HG02884 (cell line): Measurements from ENCODE around the gene PACRG.
A peak's percentile ranks its signal among the peaks of the same experiment; 100 is the strongest.
"Not testable (repeated sequence)": the region's sequence is repeated elsewhere in the genome, so short reads cannot be mapped to it uniquely, and the experiment has no call there.

Experiments used
- ATAC-seq: cut with Tn5 transposase; IDR thresholded peaks from one replicate; pipeline ENCODE4 v1.9.1; 2021; ENCODE audit warnings: mild to moderate bottlenecking, moderate library complexity; ENCODE audit not compliant: unreplicated experiment

The PACRG gene

DNA sequence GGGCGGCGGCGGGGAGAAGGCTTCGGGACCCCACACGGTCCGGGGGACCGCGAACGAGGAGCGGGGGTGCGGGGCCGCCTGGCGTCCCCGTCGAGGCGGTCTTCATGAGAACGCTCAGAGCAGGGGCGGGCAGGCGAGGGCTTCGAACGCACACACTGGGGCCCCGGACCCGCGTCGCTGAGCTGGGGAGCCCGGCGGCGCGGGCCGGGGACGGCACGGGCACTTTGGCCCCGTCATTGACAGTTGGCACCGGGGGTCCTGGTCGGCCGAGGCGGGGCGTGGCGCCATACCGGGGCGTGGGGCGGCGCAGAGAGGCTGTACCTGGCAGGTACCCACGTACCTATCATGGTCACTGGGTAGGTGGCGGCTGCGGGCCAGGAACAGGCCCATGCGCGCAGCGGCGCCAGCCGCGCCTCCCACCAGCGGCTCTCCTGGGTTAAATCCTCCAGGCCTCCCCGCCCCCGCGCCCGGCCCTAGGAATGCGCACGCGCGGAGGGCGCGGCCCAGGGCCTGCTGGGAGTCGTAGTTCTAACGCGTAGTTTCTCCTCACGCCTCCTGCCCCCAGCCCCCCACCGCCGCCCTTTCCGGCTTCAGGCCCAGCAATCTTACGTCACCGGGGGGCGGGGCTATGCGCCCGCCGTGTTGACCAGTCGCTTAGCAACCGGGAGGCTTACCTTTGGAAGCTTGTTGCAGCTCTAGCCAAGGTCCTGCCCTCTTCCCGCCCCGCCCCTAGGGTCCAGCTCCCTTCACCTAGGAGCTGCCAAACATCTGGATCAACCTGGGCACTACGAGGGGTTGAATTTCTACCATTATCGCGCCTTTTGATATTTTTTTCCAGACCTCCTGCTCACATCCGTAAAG lies at the start of gene PACRG, which contains the start of gene PRKN:
TSS of gene PACRG (plus strand) at position 653 of the 861 bp plus-strand sequence.
TSS of gene PRKN (minus strand) at position 445 of the 861 bp plus-strand sequence.
- ATAC-seq = peak; percentile 97

DNA sequence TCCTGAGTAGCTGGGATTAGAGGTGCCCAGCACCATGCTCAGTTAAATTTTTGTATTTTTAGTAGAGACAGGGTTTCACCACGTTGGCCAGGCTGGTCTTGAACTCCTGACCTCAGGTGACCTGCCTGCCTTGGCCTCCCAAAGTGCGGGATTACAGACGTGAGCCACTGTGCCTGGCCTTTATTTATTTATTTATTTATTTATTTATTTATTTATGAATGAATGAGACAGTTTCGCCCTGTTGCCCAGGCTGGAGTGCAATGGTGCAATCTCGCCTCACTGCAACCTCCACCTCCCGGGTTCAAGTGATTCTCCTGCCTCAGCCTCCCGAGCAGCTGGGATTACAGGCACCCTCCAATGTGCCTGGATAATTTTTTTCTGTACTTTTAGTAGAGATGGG lies 48.9 kb upstream of the PACRG start:
- ATAC-seq = not testable (repeated sequence)

DNA sequence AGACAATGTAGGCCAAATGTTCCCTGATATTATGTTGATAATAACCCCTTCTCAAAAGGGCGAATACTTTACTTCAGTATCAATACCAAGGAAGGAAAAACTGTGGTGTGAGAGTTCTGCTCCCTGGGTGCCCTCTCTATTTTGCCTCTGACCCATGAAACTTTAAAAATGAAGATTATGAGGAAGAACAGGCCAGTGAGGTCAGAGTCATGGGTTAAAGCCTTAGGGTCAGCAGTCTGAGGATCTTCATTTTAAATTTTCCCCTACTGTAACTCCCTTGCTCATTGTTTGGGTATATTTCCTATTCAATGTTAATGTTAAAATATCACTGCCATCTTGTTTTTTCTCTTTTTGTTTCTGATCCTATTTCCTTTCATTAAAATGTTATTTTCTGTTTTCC lies 48.1 kb upstream of the PACRG start:
- no peak for ATAC-seq

DNA sequence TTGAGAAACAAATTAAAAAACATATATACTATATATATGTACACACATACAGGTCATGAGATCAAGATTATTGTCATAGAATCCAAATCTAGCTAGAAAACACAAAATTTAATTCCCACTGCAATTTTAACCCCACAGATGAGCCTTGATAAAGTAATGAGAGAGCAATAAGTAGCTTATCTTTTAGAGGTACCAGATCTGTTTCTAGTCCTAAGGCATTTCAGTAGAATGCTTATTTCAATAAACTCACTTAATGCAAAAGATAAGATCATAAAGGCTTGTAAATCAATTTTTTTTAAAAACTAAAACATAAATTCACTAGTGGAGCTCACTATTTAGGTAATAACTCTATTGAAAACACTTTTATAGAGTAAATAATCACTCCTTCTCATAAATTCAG lies 47.4 kb upstream of the PACRG start:
- ATAC-seq = no peak

DNA sequence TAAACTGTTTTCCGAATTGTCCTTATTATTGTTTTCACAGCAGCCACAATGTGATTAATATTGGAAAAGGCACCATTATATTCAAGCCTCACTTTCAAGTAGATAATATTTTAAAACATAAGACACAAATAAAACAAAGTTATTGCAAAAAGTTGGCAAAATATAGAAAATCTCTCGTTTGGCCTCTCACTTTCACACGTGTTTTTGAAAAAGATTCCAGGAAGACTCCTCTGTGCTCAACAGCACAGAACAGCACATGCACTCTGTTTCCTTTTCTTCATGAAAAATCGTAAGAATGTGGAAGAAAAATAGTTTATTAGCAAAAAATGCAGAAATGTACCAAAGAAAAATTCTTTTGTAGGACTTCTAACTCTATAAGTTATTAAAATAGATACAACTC lies 46.9 kb upstream of the PACRG start:
- no peak for ATAC-seq

DNA sequence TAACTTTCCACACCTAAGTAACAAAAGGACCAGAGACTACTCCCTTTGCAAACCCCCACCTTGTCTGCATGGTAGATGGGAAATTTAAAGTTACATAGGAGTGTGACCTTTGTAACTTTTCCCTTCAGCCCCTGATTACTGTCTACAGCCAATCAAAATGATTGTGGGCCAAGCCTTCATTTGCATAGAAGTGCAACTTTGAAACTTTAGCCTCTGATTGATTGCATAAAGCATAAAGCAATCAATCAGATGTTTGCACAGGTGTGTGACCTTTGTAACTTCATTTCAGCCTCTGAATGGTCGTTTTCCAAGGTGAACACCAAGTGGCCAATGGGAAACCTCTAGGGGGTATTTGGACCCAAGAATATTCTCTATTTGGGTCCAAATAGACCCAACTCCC lies 46.3 kb upstream of the PACRG start:
- no peak for ATAC-seq

DNA sequence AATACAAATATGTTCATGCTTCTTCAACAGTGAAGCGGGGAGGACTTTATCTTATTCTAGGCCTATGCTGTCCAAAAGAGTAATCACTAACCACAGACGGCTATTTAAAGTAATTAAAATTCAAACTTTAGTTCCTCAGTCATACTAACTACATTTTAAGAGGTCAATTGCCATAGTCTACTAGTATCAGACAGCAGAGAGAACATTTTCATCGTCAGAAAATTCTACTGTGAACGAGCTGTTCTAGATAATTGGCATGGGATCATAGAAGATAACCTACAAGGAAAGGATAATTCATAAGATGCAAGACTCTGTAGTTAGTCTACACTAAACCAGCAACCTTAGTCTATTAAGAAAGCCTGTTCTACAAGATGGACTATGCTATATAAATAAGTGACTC lies 44.6 kb upstream of the PACRG start:
- ATAC-seq = no peak

DNA sequence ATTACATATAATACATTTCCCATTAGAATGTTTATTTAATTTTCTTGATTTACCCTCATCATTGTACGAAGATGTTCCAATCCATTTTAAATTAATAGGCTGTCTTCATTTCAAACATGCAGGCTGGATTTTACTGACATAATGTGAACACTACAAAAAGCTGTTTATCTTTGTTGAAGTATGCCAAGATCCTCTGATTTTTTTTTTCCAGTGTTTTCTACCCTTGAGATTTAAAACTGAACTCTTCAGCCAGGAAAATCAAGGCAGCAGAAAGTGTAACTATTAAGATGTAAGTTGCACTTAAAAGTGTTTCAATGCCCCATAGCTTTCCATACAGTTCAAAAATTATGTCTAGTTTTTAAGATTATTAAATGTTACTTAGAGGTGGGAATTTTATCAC lies 43.7 kb upstream of the PACRG start:
- ATAC-seq = no peak

DNA sequence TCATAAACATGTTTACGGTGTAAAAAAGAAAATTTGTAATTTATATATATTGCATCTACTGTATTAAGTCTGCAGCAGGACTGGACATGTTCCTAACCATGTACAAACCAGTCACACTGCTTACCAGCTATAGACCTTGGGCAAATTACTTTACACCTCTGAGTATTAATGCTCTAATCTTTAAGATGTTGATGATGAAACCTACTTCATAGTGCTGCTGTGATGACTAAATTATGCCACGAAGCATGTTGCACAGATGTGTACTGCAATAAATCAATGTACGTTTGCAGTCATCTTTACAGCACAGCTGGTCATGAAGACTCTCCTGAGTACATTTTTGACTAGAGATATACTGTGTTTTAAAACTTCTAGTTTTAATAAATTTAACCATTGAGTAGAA lies 42.8 kb upstream of the PACRG start:
- no peak for ATAC-seq

DNA sequence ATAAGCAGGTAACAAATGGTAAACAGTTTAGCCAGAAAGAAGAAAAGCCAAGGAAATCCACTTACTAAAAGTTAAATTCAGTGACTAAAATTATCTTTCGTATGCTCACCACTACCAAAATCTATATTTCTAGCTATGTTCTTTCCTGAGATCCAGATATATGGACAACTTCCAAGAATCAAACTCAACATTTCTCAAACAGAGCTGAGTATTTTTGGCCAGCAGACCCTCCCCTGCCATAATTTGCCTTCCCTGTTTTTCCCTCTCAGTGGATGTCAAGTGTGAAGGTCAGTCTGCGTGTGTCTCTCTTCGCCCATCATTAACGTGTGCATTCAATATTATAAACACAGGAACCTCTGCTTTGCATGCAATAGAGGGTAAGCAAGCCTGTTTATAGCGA lies 42.2 kb upstream of the PACRG start:
- ATAC-seq = no peak

DNA sequence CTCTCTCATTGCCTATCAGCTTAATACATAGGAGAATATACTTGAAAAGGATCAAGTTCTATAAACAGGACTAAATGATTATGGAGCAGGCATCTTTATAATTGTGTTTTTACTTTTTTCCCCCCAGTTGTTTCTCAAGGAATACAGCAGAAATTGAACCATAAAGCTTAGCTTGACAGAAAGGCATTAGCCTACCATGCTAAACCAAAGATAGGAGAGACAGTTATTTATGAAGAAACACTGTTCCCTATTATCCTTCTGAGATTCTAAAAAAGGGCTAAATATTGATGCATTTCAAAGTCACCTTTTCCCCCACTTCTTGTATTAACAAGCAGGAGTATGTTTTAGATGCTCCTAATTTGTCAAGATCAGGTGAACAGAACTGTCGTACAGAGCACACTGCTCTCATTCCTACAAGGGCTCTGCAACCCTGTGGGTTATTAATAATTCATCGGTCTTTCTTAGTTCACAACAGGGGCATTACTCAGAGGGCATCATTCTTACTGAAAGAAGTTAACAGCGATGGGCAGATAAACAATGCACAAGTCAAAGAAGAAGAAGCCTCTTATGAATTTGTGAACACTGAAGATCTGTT lies 38.9 kb upstream of the PACRG start:
- no peak for ATAC-seq

DNA sequence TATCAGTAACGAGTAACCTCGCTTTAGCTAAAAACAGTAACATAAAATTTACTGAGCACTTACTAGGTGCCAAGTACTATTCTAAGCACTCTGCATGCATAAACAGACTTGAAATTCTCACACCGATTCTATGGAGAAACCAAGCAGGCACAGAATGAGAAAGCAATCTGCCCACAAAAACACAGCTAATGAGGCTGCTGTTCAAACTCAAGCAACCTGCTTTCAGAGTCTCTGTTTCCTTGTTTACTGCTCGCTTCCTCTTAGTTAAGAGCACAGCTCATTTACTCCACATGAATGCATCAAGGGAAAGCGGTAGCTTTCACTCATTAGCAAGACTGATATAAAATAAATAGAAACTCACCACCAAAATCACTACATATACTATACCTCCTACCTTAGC lies 37.6 kb upstream of the PACRG start:
- ATAC-seq = no peak

DNA sequence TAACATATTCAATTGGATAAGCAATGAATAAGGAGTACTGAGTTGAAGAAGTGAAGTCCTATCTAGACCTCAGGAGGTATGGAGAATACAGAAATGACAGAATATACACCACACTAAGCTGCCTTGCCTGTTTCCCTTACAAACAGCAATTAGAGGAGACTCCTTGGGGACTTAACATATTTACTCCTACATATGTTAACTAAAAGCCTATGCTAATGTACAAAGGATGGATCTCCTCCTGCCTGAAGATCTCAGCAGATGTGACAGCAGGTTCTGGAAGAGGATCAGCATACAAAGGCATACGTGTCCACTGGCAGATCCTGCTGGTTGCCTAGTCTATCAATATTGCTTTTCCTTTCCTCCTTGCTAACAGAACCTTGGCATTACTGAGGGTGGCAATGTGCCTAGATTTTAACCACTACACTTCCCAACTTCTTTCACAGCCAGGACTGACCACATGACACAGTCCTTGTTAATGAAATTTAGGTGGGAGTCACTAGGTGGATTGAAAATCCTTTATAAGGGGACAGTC lies 29.8 kb upstream of the PACRG start:
- no peak for ATAC-seq

DNA sequence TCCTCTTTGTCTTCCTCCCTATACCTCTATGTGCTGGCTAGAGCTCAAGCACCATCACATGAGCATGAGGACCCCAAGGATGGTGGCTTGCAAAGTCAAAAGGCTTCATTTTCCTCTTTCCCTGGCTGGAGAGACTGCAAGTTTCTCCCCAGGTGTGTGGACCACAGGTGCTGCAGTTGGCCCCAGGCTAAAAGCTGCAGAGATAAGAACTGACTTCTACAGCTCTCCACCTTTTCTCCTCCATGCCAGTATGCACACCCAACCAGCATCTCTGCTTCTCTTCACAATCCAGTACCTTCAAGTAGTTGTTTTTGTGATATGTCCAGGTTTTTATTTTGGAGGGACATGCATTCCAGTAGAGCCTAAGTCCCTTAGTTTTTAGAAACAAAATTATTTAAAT lies 29.3 kb upstream of the PACRG start:
- ATAC-seq = no peak

DNA sequence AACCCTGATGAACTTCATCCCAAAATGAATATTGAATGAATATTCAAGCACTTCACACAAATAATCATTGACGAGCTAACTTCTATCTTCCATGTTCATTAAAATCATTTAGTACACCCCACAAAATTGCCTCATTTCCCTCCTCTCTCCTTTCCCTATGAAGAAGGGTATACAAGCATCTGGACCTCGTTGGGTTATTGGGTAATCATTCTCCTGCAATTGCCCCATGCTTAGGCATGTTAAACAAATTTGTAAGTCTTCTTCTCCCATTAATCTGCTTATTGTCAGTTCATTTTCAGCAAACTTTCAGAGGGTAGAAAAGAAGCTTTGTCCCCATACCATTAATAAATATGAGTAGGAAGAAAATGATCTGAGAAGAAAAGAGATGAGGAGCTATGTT lies 27.8 kb upstream of the PACRG start:
- ATAC-seq = no peak

DNA sequence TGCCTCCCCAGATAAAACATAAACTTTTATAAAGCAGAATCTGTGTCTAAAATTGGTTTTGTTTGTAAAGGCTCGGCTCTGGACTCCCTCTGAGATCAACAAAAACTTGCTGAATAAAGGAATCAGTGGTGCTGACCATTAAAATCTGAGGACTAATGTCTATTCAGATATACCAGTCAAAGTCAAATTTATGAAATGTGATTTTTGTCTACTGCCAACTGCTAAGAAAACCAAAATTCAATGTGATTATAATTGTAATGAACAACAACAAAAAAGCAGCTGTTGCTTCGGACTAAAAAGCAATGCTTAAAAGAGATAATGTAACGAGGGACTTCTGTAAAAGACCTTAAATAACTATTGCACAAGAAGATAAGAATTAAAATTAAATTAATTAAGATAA lies 26.8 kb upstream of the PACRG start:
- ATAC-seq = no peak

DNA sequence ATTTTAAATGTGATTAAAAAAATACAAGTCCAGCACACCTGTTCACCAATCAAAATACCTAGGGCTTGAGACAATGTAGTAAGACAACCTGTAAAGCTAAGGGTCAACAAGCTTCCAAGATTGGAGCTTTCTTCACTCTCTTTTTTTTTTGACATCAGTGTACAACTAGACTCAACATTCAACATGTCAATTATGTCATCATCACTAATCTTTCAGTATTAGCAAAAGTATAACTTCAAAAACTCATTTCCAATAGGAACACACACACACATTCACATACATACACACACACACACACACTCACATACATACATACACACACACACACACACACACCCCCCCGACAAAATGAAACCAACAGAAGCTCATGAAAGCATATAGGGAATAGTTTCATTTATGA lies 26.2 kb upstream of the PACRG start:
- ATAC-seq = no peak

DNA sequence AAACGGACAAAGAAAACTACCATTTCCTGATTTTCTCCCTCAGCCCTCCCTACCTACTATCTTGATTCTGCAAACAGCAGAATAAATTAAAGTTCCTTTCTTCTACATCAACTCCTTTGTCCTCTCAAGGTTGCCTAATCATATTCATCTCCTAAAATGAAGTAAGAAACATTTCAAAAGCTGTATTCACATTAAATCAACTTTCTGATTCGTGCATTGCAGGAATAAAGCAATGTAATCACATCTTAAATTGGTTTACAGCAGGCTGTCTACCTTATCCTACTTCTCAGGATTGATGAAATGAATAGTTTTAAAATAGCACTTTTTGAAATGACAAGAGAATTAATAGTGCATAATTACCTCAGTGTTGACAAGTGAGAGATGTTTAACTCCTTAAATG lies 25.3 kb upstream of the PACRG start:
- ATAC-seq = no peak

DNA sequence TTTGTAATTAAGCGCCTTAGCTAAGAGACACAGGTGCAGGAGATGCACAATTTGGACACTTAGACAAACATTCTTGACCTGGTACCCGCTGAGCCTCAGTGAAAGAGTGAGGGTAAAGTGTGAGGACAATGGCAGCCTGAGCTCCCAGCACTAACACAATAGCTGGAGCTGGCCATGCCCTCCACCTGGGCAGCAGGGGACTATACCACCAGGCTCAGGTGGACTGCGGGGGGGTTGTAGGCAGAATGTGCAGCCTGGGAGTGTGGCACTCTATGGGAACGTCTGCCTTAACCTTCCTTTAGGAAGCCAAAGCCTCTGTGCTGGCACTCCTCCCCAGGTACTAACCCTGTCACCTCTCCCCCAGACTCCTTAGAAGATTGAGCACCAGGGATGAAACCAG lies 23.8 kb upstream of the PACRG start:
- no peak for ATAC-seq

DNA sequence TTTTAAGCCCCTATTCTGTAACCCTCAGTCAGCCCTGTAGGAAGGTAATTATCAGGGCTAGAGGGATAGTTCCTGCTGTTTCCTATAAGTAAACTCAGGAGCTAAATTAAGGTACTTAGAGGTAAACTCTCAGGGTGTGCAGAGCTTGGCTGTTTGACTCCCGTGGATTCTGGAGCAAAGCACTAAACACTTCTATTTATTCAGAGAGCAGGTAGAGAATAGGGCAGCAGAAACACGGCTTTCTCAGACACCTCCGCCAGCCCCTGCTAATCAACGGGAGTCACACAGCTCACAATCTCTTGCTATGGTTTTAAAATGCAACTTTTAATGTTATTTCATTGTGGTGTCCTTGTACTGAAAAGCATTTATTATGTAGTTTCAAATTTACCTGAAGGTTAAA lies 22.0 kb upstream of the PACRG start:
- ATAC-seq = no peak

DNA sequence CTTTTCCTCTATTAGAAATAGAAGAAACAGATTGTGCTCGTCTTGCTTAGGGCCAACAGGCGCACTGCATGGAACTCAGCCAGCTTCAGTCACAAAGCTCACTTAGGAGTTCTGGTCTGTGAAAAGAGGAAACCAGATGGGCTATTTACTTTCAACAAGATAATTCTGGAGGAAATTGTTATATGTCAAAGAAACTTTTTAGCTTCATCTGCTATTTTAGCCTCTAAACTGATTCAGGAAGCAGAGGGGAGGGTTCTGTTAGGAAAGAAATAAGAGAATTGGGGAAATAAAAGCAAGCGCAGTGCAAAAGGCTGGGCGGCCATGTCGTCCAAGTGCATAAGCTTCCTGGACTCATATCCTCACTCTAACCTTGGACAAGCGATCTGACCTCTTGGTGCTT lies 21.5 kb upstream of the PACRG start:
- no peak for ATAC-seq

DNA sequence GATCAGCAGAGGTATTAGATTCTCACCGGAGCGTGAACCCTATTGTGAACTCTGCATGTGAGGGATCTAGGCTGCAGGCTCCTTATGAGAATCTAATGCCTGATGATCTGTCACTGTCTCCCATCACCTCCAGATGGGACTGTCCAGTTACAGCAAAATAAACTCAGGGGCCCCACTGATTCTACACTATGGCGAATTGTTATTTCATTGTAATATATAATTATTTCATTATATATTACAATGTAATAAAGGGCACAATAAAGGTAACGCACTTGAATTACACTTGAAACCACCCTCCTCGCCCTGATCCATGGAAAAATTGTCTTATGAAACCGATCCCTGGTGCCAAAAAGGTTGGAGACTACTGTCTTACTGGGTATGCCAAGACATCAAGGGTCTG lies 18.8 kb upstream of the PACRG start:
- ATAC-seq = no peak
